RWPE2 (cell line): ENCODE measurements around the gene RPN1.

Source experiments
- ATAC-seq: fragments of 200-7000 bp; cut with Tn5 transposase; 3 replicates; pipeline ENCODE4 v1.9.1; 2021; ENCODE audit warnings: low read depth
- DNase-seq: peaks from one replicate; pipeline ENCODE4 v3.0.0-alpha.2; 2020; ENCODE audit warnings: low spot score
- H3K27ac ChIP-seq: fragments of 450-650 bp; 2 replicates; pipeline ENCODE4 v1.5.1; 2017; ENCODE audit warnings: mild to moderate bottlenecking; ENCODE audit not compliant: poor library complexity, severe bottlenecking
- H3K27me3 ChIP-seq: fragments of 250-450 bp; sonication (Bioruptor Pico); 2 replicates; pipeline ENCODE4 v1.5.1; 2021; ENCODE audit warnings: mild to moderate bottlenecking, moderate library complexity; ENCODE audit not compliant: insufficient read depth, poor library complexity, severe bottlenecking
- H3K36me3 ChIP-seq: fragments of 250-450 bp; sonication (Bioruptor Pico); 2 replicates; pipeline ENCODE4 v1.5.1; 2020; ENCODE audit warnings: low read depth, mild to moderate bottlenecking, moderate library complexity
- H3K4me1 ChIP-seq: fragments of 250-450 bp; sonication (Bioruptor Pico); 2 replicates; pipeline ENCODE4 v1.5.1; 2021; ENCODE audit warnings: mild to moderate bottlenecking, moderate library complexity; ENCODE audit not compliant: insufficient read depth, poor library complexity, severe bottlenecking
- H3K4me3 ChIP-seq: fragments of 250-450 bp; sonication (Bioruptor Pico); 2 replicates; pipeline ENCODE4 v1.5.1; 2021; ENCODE audit warnings: mild to moderate bottlenecking, moderate library complexity; ENCODE audit not compliant: severe bottlenecking
- H3K9me3 ChIP-seq: fragments of 250-450 bp; sonication (Bioruptor Pico); 2 replicates; pipeline ENCODE4 v1.5.1; 2021; ENCODE audit warnings: mild to moderate bottlenecking, moderate library complexity; ENCODE audit not compliant: severe bottlenecking
- TF ChIP-seq, protein P1 (sequence below): fragments of 450-650 bp; IDR thresholded peaks from one replicate; pipeline ENCODE4 v1.5.1; 2017; ENCODE audit warnings: mild to moderate bottlenecking, moderate library complexity; ENCODE audit not compliant: poor library complexity, severe bottlenecking

The RPN1 gene

DNA sequence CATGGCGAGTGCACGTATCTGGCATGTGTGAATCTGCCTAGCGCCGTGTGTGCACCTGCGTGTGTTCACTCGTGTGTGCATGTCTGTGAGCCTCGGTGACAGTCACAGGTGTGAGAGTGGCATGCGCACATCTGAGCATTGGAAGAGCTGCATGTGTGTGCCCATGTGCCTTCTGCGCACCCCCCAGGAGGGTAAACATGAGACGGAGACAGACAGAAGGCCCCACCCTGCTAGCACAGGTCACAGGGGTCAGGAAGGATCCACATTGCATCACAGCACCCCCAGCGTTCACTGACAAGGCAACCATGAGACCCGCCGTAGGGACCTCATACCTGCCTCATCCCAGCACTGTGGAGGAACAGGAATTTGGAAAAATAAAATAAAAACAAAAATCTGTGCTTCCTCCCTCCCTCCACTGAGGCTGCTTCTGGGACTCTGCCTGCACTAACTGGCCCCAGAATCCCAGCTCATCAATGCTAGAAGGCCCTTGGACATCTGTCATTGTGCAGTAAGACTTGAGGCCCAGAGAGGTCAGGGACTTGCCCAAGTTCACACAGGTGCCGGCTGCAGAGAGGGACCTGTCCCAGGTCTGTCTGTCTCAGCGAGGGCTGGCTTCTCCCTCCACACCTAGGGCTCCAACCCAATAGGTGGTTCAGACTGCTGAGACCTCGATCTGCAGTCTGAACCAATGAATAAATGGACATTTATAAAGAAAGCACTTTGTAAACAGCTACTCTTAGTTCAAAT lies 37.4 kb downstream of the RPN1 start:
- H3K27me3 ChIP-seq: no peaks in the 10 kb centered on the region
- no peak overlapping the region for H3K4me3 ChIP-seq
- H3K36me3 ChIP-seq: peaks cover 13% of the 10 kb centered on the region
- TF ChIP-seq, protein P1, sequence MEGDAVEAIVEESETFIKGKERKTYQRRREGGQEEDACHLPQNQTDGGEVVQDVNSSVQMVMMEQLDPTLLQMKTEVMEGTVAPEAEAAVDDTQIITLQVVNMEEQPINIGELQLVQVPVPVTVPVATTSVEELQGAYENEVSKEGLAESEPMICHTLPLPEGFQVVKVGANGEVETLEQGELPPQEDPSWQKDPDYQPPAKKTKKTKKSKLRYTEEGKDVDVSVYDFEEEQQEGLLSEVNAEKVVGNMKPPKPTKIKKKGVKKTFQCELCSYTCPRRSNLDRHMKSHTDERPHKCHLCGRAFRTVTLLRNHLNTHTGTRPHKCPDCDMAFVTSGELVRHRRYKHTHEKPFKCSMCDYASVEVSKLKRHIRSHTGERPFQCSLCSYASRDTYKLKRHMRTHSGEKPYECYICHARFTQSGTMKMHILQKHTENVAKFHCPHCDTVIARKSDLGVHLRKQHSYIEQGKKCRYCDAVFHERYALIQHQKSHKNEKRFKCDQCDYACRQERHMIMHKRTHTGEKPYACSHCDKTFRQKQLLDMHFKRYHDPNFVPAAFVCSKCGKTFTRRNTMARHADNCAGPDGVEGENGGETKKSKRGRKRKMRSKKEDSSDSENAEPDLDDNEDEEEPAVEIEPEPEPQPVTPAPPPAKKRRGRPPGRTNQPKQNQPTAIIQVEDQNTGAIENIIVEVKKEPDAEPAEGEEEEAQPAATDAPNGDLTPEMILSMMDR: no peak
- ATAC-seq: no peak
- H3K4me1 ChIP-seq: no peaks in the 10 kb centered on the region
- H3K27ac ChIP-seq: no peak overlapping the region
- no peak for DNase-seq
- H3K9me3 ChIP-seq: no peaks in the 10 kb centered on the region

DNA sequence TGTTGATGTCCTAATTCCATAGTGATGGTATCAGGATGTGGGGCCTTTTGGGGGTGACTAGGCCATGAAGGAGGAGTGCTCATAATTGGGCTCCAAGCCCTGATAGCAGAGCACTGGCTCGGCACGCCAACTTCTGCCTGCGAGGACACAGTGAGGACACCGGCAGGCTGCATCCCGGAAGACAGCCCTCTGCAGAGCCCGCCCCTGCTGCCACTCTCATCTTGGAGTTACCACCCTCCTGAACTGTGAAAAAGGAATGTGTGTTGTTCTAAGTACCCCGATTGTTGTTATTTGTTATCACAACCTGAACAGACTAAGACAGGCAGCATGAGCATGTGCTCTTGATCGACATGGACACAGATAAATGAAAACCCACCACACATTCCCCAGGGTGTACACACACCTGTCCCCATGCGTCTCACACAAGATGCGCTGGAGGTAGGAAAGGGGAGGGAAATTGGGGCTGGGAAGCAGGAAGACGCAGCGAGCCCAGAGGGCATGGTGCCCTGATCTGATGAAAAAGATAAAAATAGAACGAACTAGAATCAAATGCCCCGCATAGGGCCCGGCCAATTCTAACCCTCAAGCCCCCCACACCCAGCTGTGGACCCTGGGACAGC lies 40.1 kb downstream of the RPN1 start:
- H3K27ac ChIP-seq: no peak overlapping the region
- TF ChIP-seq, protein P1: no peak
- ATAC-seq: no peak
- no peaks in the 10 kb centered on the region for H3K9me3 ChIP-seq
- no peaks in the 10 kb centered on the region for H3K4me1 ChIP-seq
- no peaks in the 10 kb centered on the region for H3K27me3 ChIP-seq
- no peak for DNase-seq
- H3K4me3 ChIP-seq: no peak overlapping the region
- peaks cover 5% of the 10 kb centered on the region; the same call in 1 of the 2 replicates for H3K36me3 ChIP-seq

DNA sequence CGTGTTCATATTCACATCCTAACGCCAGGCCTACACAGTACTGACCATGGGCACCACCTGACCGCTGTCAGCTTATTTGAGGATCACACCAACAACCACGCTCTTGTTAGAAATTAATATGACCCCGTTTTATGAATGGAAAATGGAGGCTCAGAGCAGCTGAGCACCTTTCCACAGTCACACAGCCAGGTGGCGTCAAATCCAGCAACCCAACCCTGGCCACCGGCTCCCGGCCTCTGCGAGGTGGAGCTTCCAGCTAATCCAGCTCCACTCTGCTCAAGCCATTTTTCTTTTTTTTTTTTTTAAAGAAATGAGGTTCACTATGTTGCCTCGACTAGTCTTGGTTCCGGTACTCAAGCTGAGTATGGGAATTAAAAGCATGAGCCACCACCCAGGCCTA lies 41.3 kb downstream of the RPN1 start:
- TF ChIP-seq, protein P1: no peak
- Histone ChIP-seq H3K27me3 (no peaks in the 10 kb centered on the region), H3K9me3 (no peaks in the 10 kb centered on the region), H3K4me3 (no peak overlapping the region), H3K27ac (no peak overlapping the region), H3K36me3 (peaks cover under 1% of the 10 kb centered on the region; the same call in 1 of the 2 replicates), H3K4me1 (no peaks in the 10 kb centered on the region)
- DNase-seq (no peak), ATAC-seq (no peak)

DNA sequence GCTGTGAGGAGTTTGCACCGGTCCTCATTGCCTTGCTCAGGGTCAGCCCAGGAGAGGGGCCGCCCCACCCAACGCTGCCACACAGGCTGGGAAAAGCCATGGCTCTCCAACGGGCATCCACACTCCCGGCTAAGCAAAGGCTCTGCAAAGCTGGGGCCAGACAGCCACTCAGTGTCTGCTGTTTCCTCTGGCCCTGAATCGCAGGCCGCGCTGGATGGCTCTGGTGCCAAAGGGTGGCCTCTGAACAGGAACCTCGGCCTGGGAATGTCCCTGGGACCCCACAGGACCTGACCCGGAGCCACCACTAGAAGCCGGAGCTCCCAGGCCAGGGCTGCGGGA lies 42.9 kb downstream of the RPN1 start:
- H3K4me3 ChIP-seq: no peak overlapping the region
- ATAC-seq (no peak), DNase-seq (no peak)
- H3K36me3 ChIP-seq: no peaks in the 10 kb centered on the region
- H3K27me3 ChIP-seq: no peaks in the 10 kb centered on the region
- TF ChIP-seq, protein P1: no peak
- no peaks in the 10 kb centered on the region for H3K4me1 ChIP-seq
- H3K9me3 ChIP-seq: no peaks in the 10 kb centered on the region
- no peak overlapping the region for H3K27ac ChIP-seq

DNA sequence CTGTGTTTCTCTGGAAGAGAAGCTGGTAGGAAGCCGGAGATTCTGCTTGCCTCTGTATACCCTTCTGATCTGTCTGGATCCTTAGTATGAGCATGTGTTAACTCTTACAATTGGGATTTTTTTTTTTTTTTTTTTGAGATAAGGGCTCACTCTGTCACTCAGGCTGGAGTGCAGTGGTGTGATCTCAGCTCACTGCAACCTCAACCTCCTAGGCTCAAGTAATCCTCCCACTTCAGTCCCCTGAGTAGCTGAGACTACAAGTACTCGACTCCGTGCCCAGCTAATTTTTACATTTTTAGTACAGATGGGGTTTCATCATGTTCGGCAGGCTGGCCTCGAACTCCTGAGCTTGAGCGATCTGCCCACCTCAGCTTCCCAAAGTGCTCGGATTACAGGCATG lies 44.5 kb downstream of the RPN1 start:
- Histone ChIP-seq H3K4me3 (no peak overlapping the region), H3K4me1 (no peaks in the 10 kb centered on the region), H3K27ac (no peak overlapping the region), H3K36me3 (no peaks in the 10 kb centered on the region), H3K27me3 (no peaks in the 10 kb centered on the region), H3K9me3 (no peaks in the 10 kb centered on the region)
- ATAC-seq (no peak), DNase-seq (no peak)
- TF ChIP-seq, protein P1: no peak
